ENCODE measurements around the gene SBSN.

- no peak for TF ChIP-seq EZH2phosphoT487 (IDR thresholded peaks at IDR 0.05; ENCODE audit: low read depth, severe bottlenecking, unreplicated experiment)
- TF ChIP-seq CTCF (IDR thresholded peaks at IDR 0.05; ENCODE audit: poor library complexity), result no peak
- TF ChIP-seq EZH2 (IDR thresholded peaks at IDR 0.05; ENCODE audit: borderline replicate concordance), result no peak
Observed at GRCh38 chr19:35555301-35556005, 27.3 kb upstream of the SBSN start.

Measured in hepatocyte (in vitro differentiated cells).